Right lobe of liver (tissue), 6 donors: Measurements from ENCODE around the gene ITGA3. TPM values are rescaled to one million over a fixed set of nuclear protein-coding genes. Genes with fewer than 3 reads are reported as not detected.

Experiments
- ATAC-seq, 4 donors: fragments of 200-7000 bp; cut with Tn5 transposase; one replicate each; pipeline ENCODE4 v1.9.1; 2020; ENCODE audit warnings: mild to moderate bottlenecking in 4 of 4, moderate library complexity in 4 of 4
- DNase-seq, 3 donors: peaks; one replicate each; pipeline ENCODE4 v3.0.0-alpha.2; 2020
- H3K27ac ChIP-seq, 3 donors: fragments of 200-600 bp; one replicate each; pipeline ENCODE4 v1.8.0; 2022
- H3K27me3 ChIP-seq, 2 donors: fragments of 200-600 bp; one replicate each; pipeline ENCODE4 v1.8.0; 2022
- H3K36me3 ChIP-seq, 4 donors: fragments of 200-600 bp; sonication (generic) in 1 of 4; one replicate each; pipeline versions ENCODE4 v1.5.1 to v1.8.0; 2017 to 2022; ENCODE audit warnings: control low read depth in 1 of 4
- H3K4me1 ChIP-seq, 4 donors: fragments of 200-600 bp; sonication (generic) in 1 of 4; one replicate each; pipeline versions ENCODE4 v1.5.1 to v1.8.0; 2017 to 2022; ENCODE audit warnings: control low read depth in 1 of 4
- H3K4me3 ChIP-seq, 3 donors: fragments of 200-600 bp; one replicate each; pipeline ENCODE4 v1.8.0; 2022
- H3K9me3 ChIP-seq, 4 donors: fragments of 200-600 bp; sonication (generic) in 1 of 4; one replicate each; pipeline versions ENCODE4 v1.5.1 to v1.8.0; 2017 to 2022; ENCODE audit warnings: control low read depth in 1 of 4
- CTCF ChIP-seq, 4 donors: fragments of 200-600 bp in 3 of 4; fragments of 450-650 bp in 1 of 4; IDR thresholded peaks; one replicate each; pipeline versions ENCODE4 v1.5.1 to v1.8.0; 2016 to 2022; ENCODE audit warnings: antibody characterized with exemption in 4 of 4, mild to moderate bottlenecking in 2 of 4
- POLR2A ChIP-seq: fragments of 450-650 bp; IDR thresholded peaks from one replicate; pipeline ENCODE4 v1.6.1; 2017; ENCODE audit warnings: antibody characterized with exemption, mild to moderate bottlenecking
- WGBS: methylation state at CpG from one replicate; pipeline ENCODE4 v1.1.6; 2018; ENCODE audit warnings: low coverage, low lambda C conversion rate; ENCODE audit not compliant: insufficient coverage; ENCODE audit errors: missing lambda C conversion rate; 5-methylcytosine and 5-hydroxymethylcytosine counted together
- intact Hi-C, 2 donors: fragments of 100-400 bp; cut with DNase I; formaldehyde crosslinking; loops; one replicate each; pipeline versions ENCODE4 v1.11.2 to v1.14.1; 2022
- total RNA-seq, 6 experiments: library from RNA; depleted of rRNA in 2 of 6; stranded (reverse); fragments of >200 nt in 2 of 6; fragmentation: NEBNext Ultra II Directional in 3 of 6; extraction: Animal tissue kit (Norgen Biotek cat#: 25700) in 3 of 6; gene quantifications; one replicate each; pipeline versions ENCODE4 v1.1.0 to v1.2.4, GENCODE V29; 2016 to 2023
- donor health status: DM: no; HTN: yes; CAD: no.
- donor health status: DM: no; HTN: no; CAD: no.
- donor health status: DM: no; HTN: no; CAD: no.
- donor health status: DM: no; HTN: yes; CAD: no.
- donor health status: DM: no; HTN: yes; CAD: no.

ITGA3 gene
- total RNA-seq, 6 experiments from 2014 or later: 1.4 to 3.7 (median 2.4) TPM

- Histone ChIP-seq H3K27me3 (no peaks in the 10 kb centered on the region), H3K9me3 (no peaks in the 10 kb centered on the region), H3K27ac (peak overlapping the region in 2 of 3 donors; percentile 87 to 89), H3K36me3 (peaks cover 0 to 11% (median 4%) of the 10 kb centered on the region in 4 donors), H3K4me3 (peak overlapping the region; percentile 83 to 90 (median 84)), H3K4me1 (peaks cover 0 to 44% (median 9%) of the 10 kb centered on the region in 4 donors)
- WGBS: 0% methylated on average over 1 of the region's 6 CpGs
- intact Hi-C loops: no loop called here
- peak in 1 of 3 donors; percentile 54 for DNase-seq
- TF ChIP-seq POLR2A (no peak), CTCF (IDR thresholded peaks at IDR 0.05) (no peak)
- no peak for ATAC-seq
These were observed 40.2 kb downstream of the ITGA3 start for GRCh38 chr17:50096092-50096491.

- ATAC-seq (no peak), DNase-seq (peak in 1 of 3 donors; percentile 43)
- Histone ChIP-seq H3K36me3 (peaks cover 0 to 11% (median 4%) of the 10 kb centered on the region in 4 donors), H3K27ac (peak overlapping the region in 2 of 3 donors; percentile 87 to 89), H3K27me3 (no peaks in the 10 kb centered on the region), H3K9me3 (no peaks in the 10 kb centered on the region), H3K4me1 (peaks cover 0 to 51% (median 11%) of the 10 kb centered on the region in 4 donors), H3K4me3 (peak overlapping the region in 1 of 3 donors; percentile 83)
- no peak for TF ChIP-seq CTCF (IDR thresholded peaks at IDR 0.05)
- TF ChIP-seq POLR2A: no peak
- intact Hi-C loops: no loop called here
- WGBS: 67% methylated on average over 1 of the region's 3 CpGs
These were observed 40.8 kb downstream of the ITGA3 start for GRCh38 chr17:50096758-50097157.

GRCh38 chr17:50097455-50097854 is 41.5 kb downstream of the ITGA3 start:
- 40% methylated on average over 2 of the region's 7 CpGs for WGBS
- no peaks in the 10 kb centered on the region for H3K27me3 ChIP-seq
- TF ChIP-seq CTCF (IDR thresholded peaks at IDR 0.05) (no peak), POLR2A (no peak)
- no peak for ATAC-seq
- intact Hi-C loops: no loop called here
- no peak overlapping the region for H3K4me3 ChIP-seq
- H3K27ac ChIP-seq: peak overlapping the region in 2 of 3 donors; percentile 34 to 87
- H3K36me3 ChIP-seq: peaks cover 0 to 11% (median 4%) of the 10 kb centered on the region in 4 donors
- peaks cover 0 to 56% (median 13%) of the 10 kb centered on the region in 4 donors for H3K4me1 ChIP-seq
- peak in 1 of 3 donors; percentile 51 for DNase-seq
- no peaks in the 10 kb centered on the region for H3K9me3 ChIP-seq

- peaks cover 0 to 11% (median 4%) of the 10 kb centered on the region in 4 donors for H3K36me3 ChIP-seq
- peaks cover 0 to 61% (median 16%) of the 10 kb centered on the region in 4 donors for H3K4me1 ChIP-seq
- 28% methylated on average over 4 of the region's 4 CpGs for WGBS
- TF ChIP-seq POLR2A (no peak), CTCF (IDR thresholded peaks at IDR 0.05) (no peak)
- H3K27ac ChIP-seq: peak overlapping the region in 2 of 3 donors; percentile 40 to 87
- no peaks in the 10 kb centered on the region for H3K27me3 ChIP-seq
- H3K4me3 ChIP-seq: no peak overlapping the region
- ATAC-seq (no peak), DNase-seq (peak in 2 of 3 donors; percentile 50 to 54)
- no peaks in the 10 kb centered on the region for H3K9me3 ChIP-seq
- intact Hi-C loops: no loop called here
These were observed 42.0 kb downstream of the ITGA3 start for GRCh38 chr17:50097926-50098325.
